ENCODE measurements around the gene KCNN1. TPM values are rescaled to one million over a fixed set of nuclear protein-coding genes. Genes with fewer than 3 reads are reported as not detected.
"Not testable (repeated sequence)": the region's sequence is repeated elsewhere in the genome, so short reads cannot be mapped to it uniquely, and the experiment has no call there.

KCNN1 gene
- 1 to 10 TPM in 6 of 10 donors, under 1 TPM in 4; 0.43 to 3.4 (median 1.3) TPM for polyA plus RNA-seq (ENCODE audit: insufficient read length in 10 of 10)
- long read RNA-seq, donor 1, partial matches to known transcripts, result 0 of 1 reads
- long read RNA-seq, donor 1, other reads (novel, unspliced or antisense), result 0 of 1 reads
- long read RNA-seq, donor 2, result 0 reads
- long read RNA-seq, donor 3, result 0 reads
- long read RNA-seq, donor 4, result 0 reads
- long read RNA-seq, donor 5, result 0 reads
- long read RNA-seq, donor 6, result 0 reads
- long read RNA-seq, donor 7, result 0 reads
- long read RNA-seq, donor 8, result 0 reads
- long read RNA-seq, donor 9, result 0 reads

- DNase-seq, result peak in 1 of 3 donors; percentile 58
Measured at GRCh38 chr19:17966550-17967256, at the start of gene KCNN1. Gene KCNN1 (plus strand): TSS chr19:17967107. CDS start chr19:17973889, 6,782 bp downstream.

- DNase-seq, result not testable (repeated sequence)
Measured at GRCh38 chr19:17918151-17918550, 48.8 kb upstream of the KCNN1 start.

- DNase-seq, result not testable (repeated sequence)
Measured at GRCh38 chr19:17919122-17919521, 47.8 kb upstream of the KCNN1 start.

DNA sequence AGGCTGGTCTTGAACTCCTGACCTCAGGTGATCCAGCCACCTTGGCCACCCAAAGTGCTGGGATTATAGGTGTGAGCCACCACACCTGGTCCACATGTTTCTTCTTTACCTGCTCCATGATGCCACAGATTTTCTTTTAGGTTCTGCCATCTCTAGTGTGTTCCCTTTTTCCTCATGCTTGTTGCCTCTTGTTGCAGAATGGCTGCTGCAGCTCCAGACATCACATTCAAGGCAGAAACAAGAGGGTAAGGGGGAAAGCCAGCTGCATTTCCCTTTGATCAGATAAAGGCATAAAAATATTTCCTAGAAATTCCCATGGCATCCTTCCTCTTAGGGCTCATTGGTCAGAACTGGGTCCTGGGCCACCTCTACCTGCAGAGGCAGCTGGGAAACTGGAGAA lies 46.4 kb upstream of the KCNN1 start:
- no peak for DNase-seq

DNA sequence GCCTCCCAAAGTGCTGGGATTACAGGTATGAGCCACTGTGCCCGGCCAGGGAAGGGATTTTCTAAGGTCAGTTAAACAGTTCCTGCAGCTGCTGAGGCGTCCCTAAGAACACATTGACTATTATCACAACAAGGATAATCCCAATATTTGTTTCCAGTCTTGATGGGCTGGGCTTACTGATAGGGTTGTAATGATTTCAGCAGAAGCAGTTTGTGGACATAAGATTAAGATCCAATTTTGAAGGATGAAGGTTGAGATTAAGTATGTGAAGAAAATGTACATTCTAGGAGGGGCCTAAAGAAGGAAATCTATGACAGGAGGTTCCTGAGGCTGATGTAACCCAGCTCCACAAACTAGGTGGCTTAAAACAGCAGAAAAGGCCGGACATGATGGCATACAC lies 44.8 kb upstream of the KCNN1 start:
- no peak for DNase-seq

GRCh38 chr19:17926044-17926443 lies 40.9 kb upstream of the KCNN1 start:
- no peak for DNase-seq

DNA sequence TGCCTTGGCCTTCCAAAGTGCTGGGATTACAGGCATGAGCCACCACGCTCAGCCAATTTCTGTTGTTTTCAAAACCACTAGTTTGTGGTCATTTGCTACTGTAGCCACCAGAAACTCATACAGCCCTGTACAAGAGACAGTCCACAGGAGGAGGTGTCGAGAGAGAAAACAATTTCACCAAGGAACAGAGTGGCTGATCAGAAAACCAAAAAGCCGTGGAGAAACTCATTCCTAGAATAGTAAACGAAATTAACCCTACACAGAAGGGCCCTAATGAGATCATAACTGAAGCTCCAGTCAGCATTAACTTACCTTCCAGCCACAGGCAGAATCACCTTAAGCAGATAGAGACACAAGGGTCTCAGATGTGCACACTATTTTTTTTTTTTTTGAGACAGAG lies 37.9 kb upstream of the KCNN1 start:
- no peak for DNase-seq

- DNase-seq, result peak in 1 of 3 donors; percentile 28
Measured at GRCh38 chr19:17931532-17932191, 35.2 kb upstream of the KCNN1 start.

GRCh38 chr19:17932485-17933338 lies 34.2 kb upstream of the KCNN1 start, which contains the start of gene CCDC124:
Gene CCDC124 (plus strand): TSS chr19:17933015. CDS start chr19:17936421, 3,406 bp downstream.
- DNase-seq, result peak; percentile 93 to 97 (median 94)

GRCh38 chr19:17933414-17934129 lies 33.3 kb upstream of the KCNN1 start:
- no peak for DNase-seq

GRCh38 chr19:17936379-17936778 lies 30.5 kb upstream of the KCNN1 start:
- DNase-seq, result no peak

DNA sequence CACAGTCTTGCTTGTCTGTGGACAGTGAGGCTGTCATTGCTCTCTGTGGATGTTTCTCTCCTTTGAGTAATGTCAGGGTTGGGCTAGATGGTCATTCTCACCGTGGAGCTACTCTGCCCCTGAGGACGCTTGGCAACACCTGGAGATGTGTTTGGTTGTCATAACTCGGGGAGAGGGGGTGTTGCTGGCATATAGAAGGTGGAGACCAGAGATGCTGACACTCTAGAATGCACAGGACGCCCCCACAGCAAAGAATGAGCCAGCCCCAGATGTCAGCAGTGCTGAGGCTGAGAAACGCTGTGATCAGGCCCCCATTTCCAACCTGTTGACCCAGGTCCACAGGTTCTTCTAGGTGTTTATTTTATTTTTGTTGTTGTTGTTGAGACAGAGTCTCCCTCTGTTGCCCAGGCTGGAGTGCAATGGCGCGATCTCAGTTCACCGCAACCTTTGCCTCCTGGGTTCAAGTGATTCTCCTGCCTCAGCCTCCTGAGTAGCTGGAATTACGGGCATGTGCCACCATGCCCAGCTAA lies 29.5 kb upstream of the KCNN1 start:
- no peak for DNase-seq

DNA sequence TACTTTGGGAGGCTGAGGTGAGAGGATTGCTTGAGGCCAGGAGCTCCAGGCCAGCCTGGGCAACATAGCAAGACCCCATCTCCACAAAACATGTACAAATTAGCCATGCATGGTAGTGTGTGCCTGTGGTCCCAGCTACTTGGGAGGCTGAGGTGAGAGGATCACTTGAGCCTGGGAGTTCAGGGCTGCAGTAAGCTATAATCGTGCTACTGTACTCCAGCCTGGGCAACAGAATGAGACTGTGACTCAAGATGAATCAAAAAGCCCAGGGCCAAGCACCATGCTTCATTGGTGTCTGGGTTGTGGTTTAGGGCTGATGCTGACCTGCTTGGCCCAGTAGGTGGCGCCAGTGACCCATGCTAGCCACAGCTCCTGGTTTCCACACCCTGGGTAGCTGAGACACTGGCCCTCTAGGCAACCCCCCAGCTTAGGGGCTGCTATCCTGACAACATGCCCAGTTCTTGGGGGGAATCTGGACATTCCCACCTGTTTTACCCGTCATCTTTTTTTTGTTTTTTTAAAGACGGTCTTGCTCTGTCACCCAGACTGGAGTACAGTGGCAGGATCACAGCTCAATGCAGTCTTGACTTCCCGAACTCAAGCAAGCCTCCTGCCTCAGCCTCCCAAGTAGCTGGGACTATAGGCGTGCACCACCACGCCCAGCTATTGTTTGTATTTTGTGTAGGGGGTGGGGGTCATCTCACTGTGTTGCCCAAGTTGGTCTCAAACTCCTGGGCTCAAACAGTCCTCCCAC lies 28.6 kb upstream of the KCNN1 start:
- DNase-seq, result peak; percentile 66 to 83 (median 73)

- DNase-seq, result no peak
Measured at GRCh38 chr19:17942181-17942580, 24.7 kb upstream of the KCNN1 start.

DNA sequence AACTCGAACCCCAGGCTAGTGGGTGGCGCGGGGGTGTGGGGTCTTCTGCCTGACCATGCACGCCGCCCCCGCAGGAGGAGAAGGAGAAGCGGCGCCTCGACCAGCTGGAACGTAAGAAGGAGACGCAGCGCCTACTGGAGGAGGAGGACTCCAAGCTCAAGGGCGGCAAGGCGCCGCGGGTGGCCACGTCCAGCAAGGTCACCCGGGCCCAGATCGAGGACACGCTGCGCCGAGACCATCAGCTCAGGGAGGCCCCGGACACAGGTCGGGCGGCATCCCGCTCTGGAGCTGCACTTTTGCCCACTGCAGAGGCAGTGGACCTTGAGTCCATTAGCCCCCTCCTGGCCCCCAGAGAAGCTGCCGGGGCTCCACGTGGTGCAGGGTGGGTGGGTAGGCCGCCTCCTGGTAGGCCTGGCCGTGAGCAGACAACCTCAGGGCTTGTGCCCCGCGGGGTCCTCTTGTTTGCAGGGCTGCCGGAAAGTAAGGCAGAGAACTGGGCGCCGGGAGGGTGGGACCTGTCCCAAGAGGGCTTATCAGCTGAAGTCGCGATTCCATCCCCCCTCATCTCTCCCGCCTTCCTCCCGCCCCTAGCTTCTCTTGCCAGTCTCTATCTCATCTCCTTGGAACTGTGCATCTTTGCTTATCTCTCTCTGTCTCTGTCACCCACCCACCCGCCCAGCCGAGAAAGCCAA lies 24.2 kb upstream of the KCNN1 start:
- DNase-seq, result no peak

- no peak for DNase-seq
Measured at GRCh38 chr19:17943274-17944221, 23.4 kb upstream of the KCNN1 start.

DNA sequence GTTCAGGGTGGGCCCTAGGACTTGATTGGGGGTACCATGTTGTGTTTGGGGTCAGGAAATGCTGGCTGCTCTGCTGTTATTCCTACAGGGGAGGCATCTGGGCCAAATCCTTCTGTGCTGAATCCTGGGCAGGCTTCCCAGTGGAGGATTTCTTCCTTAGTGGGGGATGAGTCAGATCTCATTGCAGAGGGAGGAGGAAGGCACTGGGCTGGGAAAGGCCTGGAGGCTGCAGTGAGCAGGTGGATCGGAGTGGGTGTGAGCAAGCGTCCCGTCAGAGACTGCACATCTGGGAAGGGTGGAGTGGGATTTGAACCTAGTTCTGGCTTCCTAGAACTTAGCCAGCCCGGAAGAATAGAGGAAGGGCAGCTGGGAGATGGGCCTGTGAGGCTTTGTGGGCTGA lies 22.6 kb upstream of the KCNN1 start:
- no peak for DNase-seq

Data from muscle of back (tissue), 13 donors.